Neuronal stem cell (in vitro differentiated cells): Measurements from ENCODE around the gene PCSK5.

Experiments
- DNase-seq: peaks from one replicate; pipeline ENCODE4 v3.0.0-alpha.2; 2013; ENCODE audit warnings: low spot score
- H2AFZ ChIP-seq: one replicate; pipeline ENCODE4 v1.6.1; 2013; ENCODE audit warnings: mild to moderate bottlenecking, low read length, inconsistent platforms
- H2AK5ac ChIP-seq: 2 replicates; pipeline ENCODE4 v1.6.1; 2013; ENCODE audit warnings: low read depth, mild to moderate bottlenecking, inconsistent platforms, low read length, moderate library complexity, mixed read lengths
- H2BK120ac ChIP-seq: 2 replicates; pipeline ENCODE4 v1.6.1; 2013; ENCODE audit warnings: low read depth, mild to moderate bottlenecking, inconsistent platforms, low read length, moderate library complexity, mixed read lengths
- H2BK12ac ChIP-seq: one replicate; pipeline ENCODE4 v1.6.1; 2013; ENCODE audit warnings: low read length, inconsistent platforms
- H2BK15ac ChIP-seq: 2 replicates; pipeline ENCODE4 v1.6.1; 2013; ENCODE audit warnings: mild to moderate bottlenecking, low read length, inconsistent platforms, mixed read lengths
- H2BK5ac ChIP-seq: one replicate; pipeline ENCODE4 v1.6.1; 2013; ENCODE audit warnings: inconsistent platforms, mild to moderate bottlenecking, low read length, moderate library complexity
- H3K14ac ChIP-seq: one replicate; pipeline ENCODE4 v1.6.1; 2013; ENCODE audit warnings: low read length, inconsistent platforms
- H3K18ac ChIP-seq: 2 replicates; pipeline ENCODE4 v1.6.1; 2013; ENCODE audit warnings: low read length, inconsistent platforms
- H3K23ac ChIP-seq: 2 replicates; pipeline ENCODE4 v1.6.1; 2013; ENCODE audit warnings: low read depth, mild to moderate bottlenecking, mixed read lengths, low read length, inconsistent platforms; ENCODE audit not compliant: poor library complexity
- H3K27ac ChIP-seq: replicated peaks from 3 replicates; pipeline ENCODE4 v1.5.1; 2013; ENCODE audit warnings: low read length, inconsistent platforms
- H3K27me3 ChIP-seq, 3 experiments: 2 replicates each; pipeline ENCODE4 v1.6.1; 2013; ENCODE audit warnings: low read length in 3 of 3, mild to moderate bottlenecking in 2 of 3, inconsistent platforms in 1 of 3, low read depth in 1 of 3, mixed read lengths in 1 of 3, moderate library complexity in 1 of 3; ENCODE audit not compliant: control insufficient read depth in 3 of 3, insufficient read depth in 3 of 3
- H3K36me3 ChIP-seq, 2 donors: replicated peaks in 1 of 2; 2 replicates each; pipeline ENCODE4 v1.6.1; 2013; ENCODE audit warnings: low read length in 2 of 2; ENCODE audit not compliant: control insufficient read depth in 2 of 2, insufficient read depth in 2 of 2
- H3K4ac ChIP-seq: 2 replicates; pipeline ENCODE4 v1.6.1; 2013; ENCODE audit warnings: inconsistent platforms, mild to moderate bottlenecking, low read length, moderate library complexity
- H3K4me1 ChIP-seq, 2 donors: 1 replicate in 1 of 2; 2 replicates in 1 of 2; pipeline ENCODE4 v1.6.1; 2013; ENCODE audit warnings: low read length in 2 of 2, low read depth in 1 of 2; ENCODE audit not compliant: control insufficient read depth in 2 of 2, insufficient read depth in 1 of 2
- H3K4me2 ChIP-seq: one replicate; pipeline ENCODE4 v1.6.1; 2013; ENCODE audit warnings: mild to moderate bottlenecking, low read length, inconsistent platforms; ENCODE audit not compliant: insufficient read depth, poor library complexity, severe bottlenecking
- H3K4me3 ChIP-seq, 2 donors: 2 replicates each; pipeline ENCODE4 v1.5.1; 2013; ENCODE audit warnings: low read length in 2 of 2, mild to moderate bottlenecking in 2 of 2, inconsistent platforms in 1 of 2, moderate library complexity in 1 of 2
- H3K79me1 ChIP-seq: one replicate; pipeline ENCODE4 v1.6.1; 2013; ENCODE audit warnings: low read depth, mild to moderate bottlenecking, inconsistent platforms, low read length, moderate library complexity
- H3K9ac ChIP-seq: one replicate; pipeline ENCODE4 v1.6.1; 2013; ENCODE audit warnings: mild to moderate bottlenecking, low read depth, low read length, inconsistent platforms; ENCODE audit not compliant: poor library complexity
- H3K9me3 ChIP-seq, 2 donors: replicated peaks in 1 of 2; 2 replicates each; pipeline versions ENCODE3 to v1.6.1; 2013; ENCODE audit warnings: low read length in 2 of 2, mild to moderate bottlenecking in 2 of 2, inconsistent platforms in 1 of 2, low read depth in 1 of 2, mixed read lengths in 1 of 2, moderate library complexity in 1 of 2; ENCODE audit not compliant: control insufficient read depth in 2 of 2, insufficient read depth in 1 of 2
- H4K8ac ChIP-seq: one replicate; pipeline ENCODE4 v1.6.1; 2013; ENCODE audit warnings: low read depth, mild to moderate bottlenecking, inconsistent platforms, low read length, moderate library complexity
- H4K91ac ChIP-seq: one replicate; pipeline ENCODE4 v1.6.1; 2013; ENCODE audit warnings: low read length, low read depth, mild to moderate bottlenecking, inconsistent platforms; ENCODE audit not compliant: poor library complexity
- WGBS, 2 donors: extraction: QIAGEN DNeasy Blood & Tissue Kit; methylation state at CpG; one replicate each; pipeline ENCODE4 v1.1.7; 2013; ENCODE audit warnings: missing lambda C conversion rate in 2 of 2, mixed read lengths in 1 of 2; ENCODE audit not compliant: insufficient read length in 2 of 2, insufficient replicate concordance in 1 of 2; ENCODE audit errors: extremely low coverage in 2 of 2; 5-methylcytosine and 5-hydroxymethylcytosine counted together

Gene PCSK5

GRCh38 chr9:75869236-75869635 lies 21.2 kb upstream of the PCSK5 start:
- Histone ChIP-seq H4K91ac (no peak overlapping the region), H3K79me1 (no peaks in the 10 kb centered on the region), H3K14ac (no peak overlapping the region), H2BK15ac (no peak overlapping the region), H3K18ac (no peak overlapping the region), H3K23ac (no peak overlapping the region), H2BK5ac (no peak overlapping the region), H3K9ac (no peak overlapping the region), H3K4me3 (no peak overlapping the region), H3K36me3 (no peaks in the 10 kb centered on the region), H3K27me3 (peaks cover 0 to 3% (median 0%) of the 10 kb centered on the region in 3 experiments), H2BK12ac (no peak overlapping the region), H3K4me1 (no peaks in the 10 kb centered on the region), H3K27ac (no peak overlapping the region), H2AFZ (no peak overlapping the region), H2BK120ac (no peak overlapping the region), H3K9me3 (no peaks in the 10 kb centered on the region), H4K8ac (no peak overlapping the region), H3K4ac (no peak overlapping the region), H3K4me2 (no peak overlapping the region), H2AK5ac (no peak overlapping the region)
- no peak for DNase-seq
- no CpG with 5 or more reads among the region's 3 CpGs for WGBS, 2 donors

GRCh38 chr9:75870450-75870849 lies 20.0 kb upstream of the PCSK5 start:
- no peak for DNase-seq
- Histone ChIP-seq H3K23ac (no peak overlapping the region), H2AK5ac (no peak overlapping the region)

DNA sequence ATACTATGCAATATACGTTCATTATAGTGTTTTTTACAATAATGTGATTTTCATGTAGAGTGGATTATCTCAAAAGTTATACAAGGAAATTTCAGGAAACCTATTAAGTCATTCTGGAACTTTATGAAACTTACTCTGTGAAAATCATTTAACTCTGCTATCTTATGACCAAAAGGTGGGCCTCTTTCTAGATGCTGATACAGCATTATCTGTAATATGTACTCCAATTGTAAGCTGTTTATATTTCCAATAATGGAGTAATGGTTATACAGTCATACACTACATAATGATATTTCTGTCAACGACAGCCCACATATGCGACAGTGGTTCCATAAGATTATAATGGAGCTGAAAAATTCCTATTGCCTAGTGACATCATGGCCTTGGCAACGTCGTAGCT lies 18.8 kb upstream of the PCSK5 start:
- no peak for DNase-seq
- H2BK15ac ChIP-seq, result no peak overlapping the region
- no peak overlapping the region for H4K8ac ChIP-seq
- H3K4ac ChIP-seq, result no peak overlapping the region
- H2BK5ac ChIP-seq, result no peak overlapping the region
- no peaks in the 10 kb centered on the region for H3K79me1 ChIP-seq
- H3K27ac ChIP-seq, result no peak overlapping the region
- no peak overlapping the region for H2BK120ac ChIP-seq
- no peak overlapping the region for H3K23ac ChIP-seq
- H3K14ac ChIP-seq, result no peak overlapping the region
- no peak overlapping the region for H3K9ac ChIP-seq
- no peak overlapping the region for H3K4me2 ChIP-seq
- H3K36me3 ChIP-seq, result no peaks in the 10 kb centered on the region
- H3K27me3 ChIP-seq, result peaks cover 0 to 3% (median 0%) of the 10 kb centered on the region in 3 experiments
- H3K4me3 ChIP-seq, result no peak overlapping the region
- no peak overlapping the region for H2AFZ ChIP-seq
- H4K91ac ChIP-seq, result no peak overlapping the region
- H3K18ac ChIP-seq, result no peak overlapping the region
- no peaks in the 10 kb centered on the region for H3K4me1 ChIP-seq
- H2AK5ac ChIP-seq, result no peak overlapping the region
- no CpG with 5 or more reads among the region's 5 CpGs for WGBS, 2 donors
- no peak overlapping the region for H2BK12ac ChIP-seq
- no peaks in the 10 kb centered on the region for H3K9me3 ChIP-seq

More at GRCh38 chr9:75870450-75870849, 20.0 kb upstream of the PCSK5 start:
- no peaks in the 10 kb centered on the region for H3K9me3 ChIP-seq
- no peak overlapping the region for H4K91ac ChIP-seq
- H2BK12ac ChIP-seq, result no peak overlapping the region
- H2AFZ ChIP-seq, result no peak overlapping the region
- no peak overlapping the region for H3K4ac ChIP-seq
- H3K4me3 ChIP-seq, result no peak overlapping the region
- H2BK15ac ChIP-seq, result no peak overlapping the region
- H3K4me2 ChIP-seq, result no peak overlapping the region
- no peak overlapping the region for H2BK5ac ChIP-seq
- WGBS, 2 donors, result 100% methylated on average over 1 of the region's 1 CpG; no CpG with 5 or more reads in 1 of the 2 donors
- no peaks in the 10 kb centered on the region for H3K4me1 ChIP-seq
- H3K79me1 ChIP-seq, result no peaks in the 10 kb centered on the region
- H3K27me3 ChIP-seq, result peaks cover 0 to 3% (median 0%) of the 10 kb centered on the region in 3 experiments
- no peak overlapping the region for H4K8ac ChIP-seq
- no peaks in the 10 kb centered on the region for H3K36me3 ChIP-seq
- H3K9ac ChIP-seq, result no peak overlapping the region
- H3K27ac ChIP-seq, result no peak overlapping the region
- H2BK120ac ChIP-seq, result no peak overlapping the region
- H3K14ac ChIP-seq, result no peak overlapping the region
- no peak overlapping the region for H3K18ac ChIP-seq

- H3K9me3 ChIP-seq, result no peaks in the 10 kb centered on the region
- H3K4me3 ChIP-seq, result no peak overlapping the region
- H3K4me2 ChIP-seq, result no peak overlapping the region
- H3K14ac ChIP-seq, result no peak overlapping the region
- H2BK5ac ChIP-seq, result no peak overlapping the region
- H3K18ac ChIP-seq, result no peak overlapping the region
- H3K27me3 ChIP-seq, result no peaks in the 10 kb centered on the region
- no peaks in the 10 kb centered on the region for H3K36me3 ChIP-seq
- H2BK15ac ChIP-seq, result no peak overlapping the region
- no CpG with 5 or more reads among the region's 1 CpG for WGBS, 2 donors
- no peak overlapping the region for H2AFZ ChIP-seq
- no peak overlapping the region for H4K8ac ChIP-seq
- H2AK5ac ChIP-seq, result no peak overlapping the region
- no peak overlapping the region for H3K4ac ChIP-seq
- H2BK12ac ChIP-seq, result no peak overlapping the region
- H3K4me1 ChIP-seq, result no peaks in the 10 kb centered on the region
- H3K79me1 ChIP-seq, result no peaks in the 10 kb centered on the region
- H2BK120ac ChIP-seq, result no peak overlapping the region
- no peak overlapping the region for H3K9ac ChIP-seq
- H3K27ac ChIP-seq, result no peak overlapping the region
- no peak overlapping the region for H4K91ac ChIP-seq
- DNase-seq, result no peak
- H3K23ac ChIP-seq, result no peak overlapping the region
Measured at GRCh38 chr9:75873712-75874111, 16.8 kb upstream of the PCSK5 start.
